Activated CD4-positive, alpha-beta T cell treated with anti-CD3 and anti-CD28 coated beads, Interleukin-10, Interleukin-2, amounts not matched to agents 100 ng/mL and 50 ng/mL, durations not matched to agents 16 hours and 8 hours (primary cell): ENCODE data around the gene CBFA2T3.

Source experiments
- DNase-seq: peaks from one replicate; pipeline ENCODE4 v3.0.0-alpha.2; 2020

The CBFA2T3 gene

GRCh38 chr16:88957887-88958577 lies 19.0 kb downstream of the CBFA2T3 start:
- peak; percentile 39 for DNase-seq

- DNase-seq = no peak
Observed at GRCh38 chr16:88957433-88957767, 19.6 kb downstream of the CBFA2T3 start.

GRCh38 chr16:88956546-88957432 lies 20.2 kb downstream of the CBFA2T3 start:
- no peak for DNase-seq

- no peak for DNase-seq
Observed at GRCh38 chr16:88955906-88956305, 21.1 kb downstream of the CBFA2T3 start.

GRCh38 chr16:88953003-88953690 lies 23.9 kb downstream of the CBFA2T3 start:
- DNase-seq = no peak

GRCh38 chr16:88951989-88952388 lies 25.0 kb downstream of the CBFA2T3 start:
- no peak for DNase-seq

- no peak for DNase-seq
Observed at GRCh38 chr16:88951501-88951900, 25.5 kb downstream of the CBFA2T3 start.

DNA sequence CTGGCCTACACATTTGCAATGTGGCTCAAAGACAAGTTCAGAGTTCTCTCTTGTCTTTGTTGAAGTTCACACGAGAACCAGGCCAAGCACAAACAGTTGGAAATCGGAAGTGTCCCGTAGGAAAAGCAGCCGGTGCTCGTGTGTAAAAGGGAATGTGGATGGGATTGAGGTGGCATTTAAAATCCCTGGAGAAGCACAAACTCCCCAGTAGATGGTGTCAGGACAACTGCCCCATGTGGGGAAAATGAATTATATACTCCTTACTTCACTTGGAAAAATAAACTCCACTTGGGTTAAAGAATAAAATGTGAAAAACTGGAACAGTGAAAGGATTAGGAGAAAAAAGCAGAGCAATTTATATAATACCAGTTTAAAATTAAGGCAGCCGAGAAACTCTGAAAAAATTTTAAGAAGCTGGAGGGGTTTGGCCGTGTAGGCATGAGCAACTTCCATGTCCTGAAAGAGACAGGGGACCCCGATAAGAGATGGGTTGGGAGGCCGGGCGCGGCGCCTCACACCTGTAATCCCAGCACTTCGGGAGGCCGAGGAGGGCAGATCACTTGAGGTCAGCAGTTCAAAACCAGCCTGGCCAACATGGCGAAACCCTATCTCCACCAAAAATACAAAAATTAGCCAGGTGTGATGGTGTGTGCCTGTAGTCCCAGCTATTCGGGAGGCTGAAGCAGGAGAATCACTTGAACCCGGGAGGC lies 28.1 kb downstream of the CBFA2T3 start:
- DNase-seq = no peak

DNA sequence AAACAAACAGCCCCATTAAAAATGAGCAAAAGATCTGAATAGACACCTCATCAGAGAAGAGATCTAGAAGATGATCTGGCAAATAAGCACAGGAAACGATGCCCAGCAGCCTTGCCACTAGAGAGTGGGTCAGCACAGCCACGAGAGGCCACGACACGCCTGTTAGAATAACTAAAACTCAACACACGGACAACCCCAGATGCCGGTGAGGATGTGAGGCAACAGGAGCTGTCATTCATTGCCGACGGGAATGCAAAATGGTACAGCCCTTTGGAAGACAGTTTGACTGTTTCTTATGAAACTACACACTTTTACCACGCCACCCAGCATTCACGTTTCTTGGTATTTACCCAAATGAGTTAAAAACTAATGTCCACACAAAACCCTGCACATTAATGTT lies 31.5 kb downstream of the CBFA2T3 start:
- DNase-seq = no peak

DNA sequence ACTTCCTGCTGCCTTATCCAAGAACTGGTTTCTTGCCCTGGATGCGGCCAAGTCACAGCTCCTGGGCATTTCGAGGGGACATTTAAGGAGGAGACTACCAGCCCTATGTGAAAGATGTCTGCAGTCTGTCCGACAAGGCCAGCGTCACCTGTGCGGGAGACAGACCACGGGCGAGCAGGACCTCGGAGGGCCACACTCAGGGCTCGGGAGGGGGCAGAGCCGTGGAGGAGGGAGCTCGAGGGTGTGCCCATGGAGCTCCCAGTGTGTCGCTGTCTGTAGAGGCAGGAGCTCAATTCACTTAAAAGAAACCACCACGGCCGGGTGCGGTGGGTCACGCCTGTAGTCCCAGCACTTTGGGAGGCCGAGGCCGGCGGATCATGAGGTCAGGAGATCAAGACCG lies 33.3 kb downstream of the CBFA2T3 start:
- DNase-seq = no peak

- no peak for DNase-seq
Observed at GRCh38 chr16:88943131-88943664, 33.8 kb downstream of the CBFA2T3 start.

GRCh38 chr16:88941913-88942909 lies 34.8 kb downstream of the CBFA2T3 start:
- DNase-seq = peak; percentile 64

DNA sequence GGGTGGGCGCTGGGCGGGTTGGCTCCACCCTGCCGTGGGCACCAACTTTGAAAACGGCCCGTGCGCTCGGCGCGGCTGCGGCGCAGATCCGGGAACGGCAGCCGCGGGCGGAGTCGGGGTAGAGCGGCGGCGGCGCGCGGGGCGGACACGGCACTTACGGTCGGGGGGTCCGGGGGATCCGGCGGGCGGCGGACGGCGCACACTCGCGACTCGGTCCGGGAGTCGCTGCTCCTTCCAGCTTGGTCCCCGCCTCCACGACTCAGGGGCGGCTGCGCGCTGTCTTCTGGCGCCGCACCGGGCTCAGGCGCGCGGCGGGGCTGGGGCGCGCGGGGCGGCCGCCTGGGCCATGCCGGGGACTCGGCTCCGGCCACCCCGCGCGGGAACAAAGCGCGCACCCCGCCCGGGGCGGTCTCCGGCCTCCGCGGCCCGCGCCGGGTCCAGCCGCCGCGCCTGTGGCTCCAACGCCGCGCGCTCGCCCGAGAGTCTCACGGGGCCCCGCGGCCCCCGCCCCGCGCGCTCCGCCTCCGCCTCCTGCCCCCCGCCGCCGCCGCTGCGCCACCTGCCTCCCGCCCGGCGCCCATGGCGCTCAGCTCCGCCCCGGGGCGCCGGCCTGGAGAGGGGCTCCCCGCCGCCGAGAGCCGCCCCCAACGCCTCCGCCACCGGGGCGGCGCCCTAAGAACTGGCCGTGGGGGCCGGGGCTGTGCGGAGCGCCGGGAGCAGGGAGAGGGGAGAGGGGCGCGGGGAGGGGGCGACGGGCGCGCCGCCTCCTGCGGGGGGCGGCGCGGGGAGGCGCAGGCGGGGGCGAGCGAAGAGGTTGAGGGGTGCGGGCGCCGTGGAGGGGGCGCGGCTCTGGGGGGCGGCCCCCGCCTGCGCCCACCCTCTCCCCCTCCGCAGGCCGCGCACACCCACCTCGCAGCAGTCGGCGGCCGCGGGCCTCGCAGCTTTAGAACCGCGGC lies 35.9 kb downstream of the CBFA2T3 start:
- DNase-seq = no peak

- no peak for DNase-seq
Observed at GRCh38 chr16:88939972-88940861, 36.8 kb downstream of the CBFA2T3 start.

DNA sequence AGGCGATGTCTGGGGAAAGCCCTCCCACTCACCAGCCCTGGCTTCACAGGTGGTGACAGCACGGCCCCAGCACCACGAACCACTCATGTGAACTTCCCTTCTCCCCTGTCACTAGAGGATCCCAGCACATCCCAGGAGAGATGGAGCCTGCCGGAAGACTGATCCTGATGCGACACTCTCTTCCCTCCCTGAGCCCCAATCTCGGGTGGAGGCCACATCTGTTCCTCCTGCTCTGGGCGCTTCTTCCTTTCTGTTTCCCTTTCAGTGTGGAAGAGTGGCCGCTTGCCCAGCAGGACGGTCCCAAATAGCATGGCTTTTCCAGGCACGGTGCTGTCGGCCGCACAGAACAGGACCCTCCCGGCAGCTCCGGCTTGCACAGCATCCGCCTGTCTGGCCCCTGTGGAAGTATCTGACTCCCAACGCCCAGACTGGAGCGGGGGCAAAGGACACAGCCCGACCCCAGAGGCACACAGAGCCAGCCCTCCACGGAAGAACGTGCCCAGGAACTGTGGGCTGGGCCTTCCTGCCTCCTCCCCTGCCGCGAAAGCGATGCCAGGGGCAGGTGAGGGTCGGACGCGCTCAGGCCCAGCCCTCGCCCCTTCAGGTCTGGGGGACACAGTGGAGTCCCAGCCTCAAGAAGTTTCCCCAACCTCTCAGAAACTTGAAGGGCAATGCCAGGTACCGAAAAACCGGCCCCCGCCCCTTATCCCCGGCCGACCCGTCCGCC lies 37.6 kb downstream of the CBFA2T3 start:
- no peak for DNase-seq

GRCh38 chr16:88938777-88939244 lies 38.2 kb downstream of the CBFA2T3 start:
- DNase-seq = no peak

- no peak for DNase-seq
Observed at GRCh38 chr16:88938119-88938776, 38.8 kb downstream of the CBFA2T3 start.

DNA sequence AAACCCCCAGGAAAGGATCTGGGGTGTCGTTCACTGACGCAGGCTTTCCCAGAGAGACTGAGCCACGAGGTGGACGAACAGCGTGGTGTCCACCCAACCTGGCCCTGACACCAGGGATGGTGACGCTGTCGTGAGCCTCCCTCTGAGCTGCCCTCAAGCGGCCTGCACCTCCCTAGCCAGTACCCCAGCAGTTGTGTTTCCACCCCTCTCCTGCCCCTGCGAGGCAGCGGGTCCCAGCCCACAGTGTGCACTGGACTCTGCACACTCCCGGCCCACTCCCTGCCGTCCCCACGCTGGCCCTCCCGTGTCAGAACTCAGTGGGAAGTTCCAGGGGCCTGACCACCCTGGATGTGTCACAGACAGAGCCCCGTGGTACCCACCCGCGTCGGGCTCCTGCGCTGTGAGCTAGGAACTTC lies 39.8 kb downstream of the CBFA2T3 start:
- DNase-seq = no peak
